ENCODE results near the gene KRT84. TPM values are rescaled to one million over a fixed set of nuclear protein-coding genes. Genes with fewer than 3 reads are reported as not detected.
A peak's percentile ranks its signal among the peaks of the same experiment; 100 is the strongest.

KRT84 gene
- total and polyA plus RNA-seq, 9 of the 15 experiments (the other 6 are each of a cell fraction or from before 2014, with no cell fraction given): not detected

DNA sequence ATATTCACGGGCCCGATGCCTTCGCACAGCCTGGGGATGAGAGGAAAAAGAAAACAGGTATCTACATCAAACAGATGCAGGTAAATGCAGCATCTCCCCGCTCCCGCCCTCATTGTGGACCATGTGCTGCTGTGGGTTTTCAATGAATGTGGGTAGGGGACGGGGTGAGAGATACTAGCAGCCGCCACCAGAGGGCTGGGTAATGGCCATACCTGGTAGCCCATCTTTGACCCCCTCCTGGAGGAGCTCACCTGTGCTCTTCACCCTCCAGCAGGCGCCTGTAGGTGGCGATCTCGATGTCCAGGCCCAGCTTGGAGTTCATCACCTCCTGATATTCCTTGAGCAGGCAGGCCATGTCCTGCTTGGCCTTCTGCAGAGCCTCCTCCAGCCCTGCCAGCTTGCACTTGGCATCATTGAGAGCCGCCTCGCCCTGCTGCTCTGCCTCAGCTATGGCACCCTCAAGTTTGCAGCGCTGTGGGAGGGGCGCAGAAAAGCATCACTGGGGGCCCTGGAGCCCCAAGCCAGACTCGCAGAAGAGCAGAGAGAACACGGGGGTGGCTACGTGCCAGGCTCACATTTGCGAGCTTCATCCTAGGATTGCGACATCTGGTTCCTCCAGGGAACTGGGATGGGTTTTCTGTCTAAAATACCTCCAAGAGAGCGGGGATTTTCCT, 10.4 kb upstream of the KRT84 start (continued):
- TF ChIP-seq RNF219 (CRISPR knock-in tag; IDR thresholded peaks at IDR 0.05) (no peak), RAD21 (CRISPR knock-in tag; conservative IDR thresholded peaks at IDR 0.05 in 1 of 2, IDR thresholded peaks at IDR 0.05 in 1 of 2) (0 out of 4 replicates have a peak, but pooled peaks of 1 of the 2 experiments have one; percentile 18), FOXK1 (CRISPR knock-in tag; IDR thresholded peaks at IDR 0.05; ENCODE audit: borderline replicate concordance) (no peak), MTA1 (IDR thresholded peaks at IDR 0.05; ENCODE audit: borderline replicate concordance) (no peak), MCM5 (IDR thresholded peaks at IDR 0.05; ENCODE audit: low read depth) (no peak), ZNF3 (CRISPR knock-in tag; IDR thresholded peaks at IDR 0.05) (no peak), ZNF77 (CRISPR knock-in tag; IDR thresholded peaks at IDR 0.05) (no peak)
- TF ChIP-seq, protein P1, sequence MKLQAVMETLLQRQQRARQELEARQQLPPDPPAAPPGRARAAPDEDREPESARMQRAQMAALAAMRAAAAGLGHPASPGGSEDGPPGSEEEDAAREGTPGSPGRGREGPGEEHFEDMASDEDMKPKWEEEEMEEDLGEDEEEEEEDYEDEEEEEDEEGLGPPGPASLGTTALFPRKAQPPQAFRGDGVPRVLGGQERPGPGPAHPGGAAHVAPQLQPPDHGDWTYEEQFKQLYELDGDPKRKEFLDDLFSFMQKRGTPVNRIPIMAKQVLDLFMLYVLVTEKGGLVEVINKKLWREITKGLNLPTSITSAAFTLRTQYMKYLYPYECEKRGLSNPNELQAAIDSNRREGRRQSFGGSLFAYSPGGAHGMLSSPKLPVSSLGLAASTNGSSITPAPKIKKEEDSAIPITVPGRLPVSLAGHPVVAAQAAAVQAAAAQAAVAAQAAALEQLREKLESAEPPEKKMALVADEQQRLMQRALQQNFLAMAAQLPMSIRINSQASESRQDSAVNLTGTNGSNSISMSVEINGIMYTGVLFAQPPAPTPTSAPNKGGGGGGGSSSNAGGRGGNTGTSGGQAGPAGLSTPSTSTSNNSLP (IDR thresholded peaks at IDR 0.05; ENCODE audit: borderline replicate concordance, low read depth, low read length): no peak
- TF ChIP-seq, protein P2, sequence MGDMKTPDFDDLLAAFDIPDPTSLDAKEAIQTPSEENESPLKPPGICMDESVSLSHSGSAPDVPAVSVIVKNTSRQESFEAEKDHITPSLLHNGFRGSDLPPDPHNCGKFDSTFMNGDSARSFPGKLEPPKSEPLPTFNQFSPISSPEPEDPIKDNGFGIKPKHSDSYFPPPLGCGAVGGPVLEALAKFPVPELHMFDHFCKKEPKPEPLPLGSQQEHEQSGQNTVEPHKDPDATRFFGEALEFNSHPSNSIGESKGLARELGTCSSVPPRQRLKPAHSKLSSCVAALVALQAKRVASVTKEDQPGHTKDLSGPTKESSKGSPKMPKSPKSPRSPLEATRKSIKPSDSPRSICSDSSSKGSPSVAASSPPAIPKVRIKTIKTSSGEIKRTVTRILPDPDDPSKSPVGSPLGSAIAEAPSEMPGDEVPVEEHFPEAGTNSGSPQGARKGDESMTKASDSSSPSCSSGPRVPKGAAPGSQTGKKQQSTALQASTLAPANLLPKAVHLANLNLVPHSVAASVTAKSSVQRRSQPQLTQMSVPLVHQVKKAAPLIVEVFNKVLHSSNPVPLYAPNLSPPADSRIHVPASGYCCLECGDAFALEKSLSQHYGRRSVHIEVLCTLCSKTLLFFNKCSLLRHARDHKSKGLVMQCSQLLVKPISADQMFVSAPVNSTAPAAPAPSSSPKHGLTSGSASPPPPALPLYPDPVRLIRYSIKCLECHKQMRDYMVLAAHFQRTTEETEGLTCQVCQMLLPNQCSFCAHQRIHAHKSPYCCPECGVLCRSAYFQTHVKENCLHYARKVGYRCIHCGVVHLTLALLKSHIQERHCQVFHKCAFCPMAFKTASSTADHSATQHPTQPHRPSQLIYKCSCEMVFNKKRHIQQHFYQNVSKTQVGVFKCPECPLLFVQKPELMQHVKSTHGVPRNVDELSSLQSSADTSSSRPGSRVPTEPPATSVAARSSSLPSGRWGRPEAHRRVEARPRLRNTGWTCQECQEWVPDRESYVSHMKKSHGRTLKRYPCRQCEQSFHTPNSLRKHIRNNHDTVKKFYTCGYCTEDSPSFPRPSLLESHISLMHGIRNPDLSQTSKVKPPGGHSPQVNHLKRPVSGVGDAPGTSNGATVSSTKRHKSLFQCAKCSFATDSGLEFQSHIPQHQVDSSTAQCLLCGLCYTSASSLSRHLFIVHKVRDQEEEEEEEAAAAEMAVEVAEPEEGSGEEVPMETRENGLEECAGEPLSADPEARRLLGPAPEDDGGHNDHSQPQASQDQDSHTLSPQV (IDR thresholded peaks at IDR 0.05): no peak
